Cardiac septum (tissue), 1 donor: ENCODE measurements around the gene NR3C2. TPM values are rescaled to one million over a fixed set of nuclear protein-coding genes. Genes with fewer than 3 reads are reported as not detected.

Experiments
- DNase-seq: peaks from one replicate; pipeline ENCODE4 v3.0.0-alpha.2; 2020; ENCODE audit warnings: low spot score
- intact Hi-C: fragments of 100-400 bp; cut with DNase I; formaldehyde crosslinking; loops from one replicate; pipeline ENCODE4 v1.14.0; 2022
- total RNA-seq: library from RNA; stranded (reverse); fragmentation: NEBNext Ultra II Directional; extraction: Animal tissue kit (Norgen Biotek cat#: 25700); gene quantifications from one replicate; pipeline ENCODE4 v1.2.1, GENCODE V29; 2021
- donor health status: DM: no; HTN: no; CAD: no.

Gene NR3C2
- total RNA-seq, 1 donor from 2014 or later = 17.3 TPM

DNA sequence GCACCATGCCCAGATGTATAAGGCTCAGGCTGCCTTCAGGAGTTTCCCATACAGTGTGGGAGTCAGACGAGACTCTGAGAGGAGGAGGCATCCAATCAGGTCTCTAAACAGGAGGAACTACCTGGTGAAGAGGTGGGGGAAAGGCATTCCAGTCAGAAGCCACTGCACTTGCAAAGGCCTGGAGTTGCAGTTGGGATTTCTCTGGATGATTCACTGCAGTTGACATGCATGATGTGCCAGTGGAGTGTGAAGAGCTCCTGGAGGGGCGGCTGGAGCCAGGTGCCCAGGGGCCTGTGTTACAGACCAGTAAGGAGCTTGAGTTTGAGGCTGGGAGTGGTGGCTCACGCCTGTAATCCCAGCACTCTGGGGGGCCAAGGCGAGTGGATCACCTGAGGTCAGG lies 371.2 kb downstream of the NR3C2 start:
- no peak for DNase-seq
- intact Hi-C loops = no loop called here

DNA sequence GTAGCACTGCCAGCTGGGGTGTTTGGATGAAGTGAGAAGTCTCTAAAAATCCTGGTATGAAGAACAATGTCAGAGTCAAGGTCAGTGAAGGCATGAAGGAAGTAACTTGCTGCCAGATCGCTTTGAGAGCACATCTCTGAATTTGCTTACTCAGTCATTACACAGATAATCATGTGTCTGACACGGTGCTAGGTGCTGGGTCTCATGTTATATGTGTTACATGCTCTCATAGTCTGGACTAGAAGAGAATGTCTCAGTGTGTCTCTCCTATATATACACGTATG lies 372.4 kb downstream of the NR3C2 start:
- intact Hi-C loops = loop anchor here (5.0 kb wide), 1 partner anchor 202 kb away; no protein-coding TSS in a partner anchor
- DNase-seq = no peak

DNA sequence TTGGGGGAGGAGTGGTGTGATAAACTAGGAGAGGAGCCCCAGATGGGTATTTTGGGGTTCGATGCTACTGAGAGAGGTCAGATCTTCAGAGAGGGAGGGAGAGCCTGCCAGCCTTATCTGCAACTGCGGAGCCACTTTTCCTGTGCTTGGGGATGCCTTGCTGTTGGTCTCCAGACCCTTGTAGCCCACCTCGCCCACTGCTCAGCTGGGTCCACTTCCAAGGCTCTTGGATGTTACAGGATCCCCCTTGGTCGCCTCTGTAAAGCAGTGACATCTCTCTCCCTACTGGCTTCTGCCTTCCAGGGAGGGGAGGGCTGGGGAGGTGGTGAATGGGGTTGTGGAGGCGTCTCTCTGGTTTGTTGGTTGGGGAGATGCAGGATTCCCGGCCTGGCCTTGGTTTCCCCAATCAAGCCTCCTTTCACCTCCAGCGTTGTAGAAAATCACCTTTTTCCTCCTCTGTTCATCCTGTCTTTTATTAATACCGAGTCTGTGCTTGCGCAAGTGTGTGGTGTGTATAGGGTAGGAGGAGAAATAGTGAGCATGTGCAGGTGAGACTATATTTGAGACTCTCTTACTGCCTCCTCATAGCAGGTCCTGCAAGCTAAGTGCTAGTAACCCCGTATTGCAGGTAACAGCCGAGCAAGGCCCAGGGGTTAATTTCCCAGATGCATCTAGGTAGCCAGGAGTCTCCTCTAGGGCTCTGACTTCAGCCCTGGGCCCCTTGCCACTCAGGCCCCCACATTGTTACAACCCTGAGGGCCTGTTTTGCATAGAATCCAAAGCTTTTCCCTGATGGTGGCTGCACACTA lies 372.9 kb downstream of the NR3C2 start:
- intact Hi-C loops = loop anchor here (5.0 kb wide), 1 partner anchor 203 kb away; no protein-coding TSS in a partner anchor
- no peak for DNase-seq

DNA sequence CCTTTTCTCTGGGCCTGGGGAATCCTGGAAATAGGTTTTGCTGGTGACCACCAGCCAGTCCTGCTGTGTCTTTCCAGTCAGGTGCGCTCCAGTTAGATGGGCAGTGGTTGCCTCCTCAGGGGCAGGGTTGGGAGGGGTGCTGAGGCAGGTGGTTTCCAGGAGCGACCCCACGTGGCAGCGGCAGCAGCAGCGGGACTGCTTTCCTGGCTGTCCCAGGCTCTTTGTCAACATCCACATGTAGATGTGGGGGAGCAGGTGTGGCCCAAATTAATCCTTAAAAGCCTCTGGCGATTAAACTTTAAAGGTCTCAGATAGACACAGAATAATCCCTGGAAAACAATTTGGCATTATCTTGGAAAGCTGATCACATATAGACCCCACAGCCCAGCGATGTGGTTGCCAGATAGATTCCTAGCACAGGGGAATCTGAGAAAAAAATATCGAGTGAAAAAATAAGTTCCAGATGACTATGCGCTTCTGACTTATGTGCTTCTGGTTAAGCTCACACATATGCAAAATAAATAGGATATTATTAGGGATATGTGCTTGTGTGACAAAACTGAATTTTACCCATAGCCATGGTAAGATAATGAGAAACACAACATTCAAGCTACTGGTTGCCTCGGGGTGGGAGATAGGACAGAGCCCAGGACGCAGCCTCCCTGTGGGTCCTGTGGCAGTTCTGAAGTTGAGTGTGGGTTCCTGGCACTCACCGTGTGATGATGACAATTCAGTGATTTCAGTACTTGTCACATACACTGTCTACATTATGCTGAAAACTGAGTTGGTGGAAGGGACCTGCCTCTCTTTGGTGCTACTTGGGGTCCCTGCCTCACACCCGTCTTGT lies 373.9 kb downstream of the NR3C2 start:
- no peak for DNase-seq
- intact Hi-C loops = loop anchor here (5.0 kb wide), 1 partner anchor 204 kb away; no protein-coding TSS in a partner anchor

DNA sequence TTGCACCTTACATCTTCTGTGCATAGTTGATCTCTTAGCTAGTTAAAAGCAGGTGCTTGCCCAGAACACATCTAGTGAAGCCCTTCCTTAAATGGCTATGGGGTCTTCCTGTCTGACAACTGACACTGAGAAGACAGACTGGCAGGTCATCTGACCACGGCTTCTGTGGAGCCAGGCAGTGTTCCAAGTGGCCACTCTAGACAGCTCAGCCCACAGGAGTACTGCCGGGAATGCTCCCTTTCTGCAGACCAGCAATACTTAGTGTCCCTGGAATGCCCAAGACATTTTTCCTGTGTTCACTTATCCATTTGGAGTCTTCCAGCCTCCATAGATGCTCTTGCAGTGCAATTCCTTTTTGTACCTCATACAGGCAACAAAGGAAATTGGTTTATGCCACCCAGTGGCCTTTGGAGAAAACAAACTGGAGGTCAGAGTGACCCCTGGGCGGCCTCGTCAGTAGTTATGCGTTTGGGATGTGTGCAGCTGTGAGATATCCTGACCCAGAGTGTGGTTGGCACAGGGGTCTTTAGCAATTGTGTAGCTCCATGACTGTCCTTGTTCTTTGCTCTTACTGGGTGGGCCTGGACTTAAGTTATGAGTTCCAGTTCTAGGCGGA lies 374.8 kb downstream of the NR3C2 start:
- intact Hi-C loops = loop anchor here (5.0 kb wide), 1 partner anchor 205 kb away; no protein-coding TSS in a partner anchor
- DNase-seq = no peak

DNA sequence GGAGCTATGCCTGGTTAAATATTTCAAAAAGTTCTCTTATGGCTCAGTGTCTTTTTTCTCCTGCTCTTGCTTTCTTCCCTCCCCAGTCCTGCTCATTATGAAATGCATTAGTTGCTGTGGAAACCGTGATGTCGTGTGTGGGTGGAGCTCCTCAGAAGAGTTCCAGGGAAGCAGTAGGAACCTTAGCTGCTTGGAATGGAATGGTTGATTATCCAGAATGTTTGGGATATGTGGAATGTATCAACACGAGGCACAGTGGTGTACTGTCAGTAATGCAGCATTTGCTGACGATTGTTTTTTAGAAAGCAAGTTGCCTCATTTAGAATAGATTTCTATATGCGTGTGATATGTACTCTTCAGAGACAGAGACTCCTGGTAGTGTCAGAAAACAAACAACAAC lies 377.1 kb downstream of the NR3C2 start:
- DNase-seq = no peak
- intact Hi-C loops = loop anchor here (5.0 kb wide), 1 partner anchor 207 kb away; no protein-coding TSS in a partner anchor

DNA sequence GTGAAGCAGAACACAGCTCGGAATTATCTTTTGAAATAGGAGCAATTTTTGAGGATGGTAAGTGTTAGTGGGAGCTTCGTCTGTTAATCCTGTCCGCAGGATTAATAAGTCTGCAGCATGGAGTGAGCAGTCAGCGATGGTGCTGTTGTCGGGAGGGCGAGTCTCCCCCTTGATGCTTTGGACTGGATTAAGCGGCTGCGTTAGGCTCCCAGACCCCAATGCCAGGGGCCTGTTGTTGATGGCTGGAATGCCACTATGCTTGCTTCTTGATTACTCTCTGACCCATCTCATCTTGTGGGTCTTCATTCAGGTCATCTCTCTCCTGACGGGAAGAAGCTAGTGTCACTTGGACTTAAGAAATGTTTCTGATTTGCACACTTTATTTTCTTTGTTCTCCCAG lies 377.8 kb downstream of the NR3C2 start:
- no peak for DNase-seq
- intact Hi-C loops = loop anchor here (5.0 kb wide), 1 partner anchor 378 kb away; the partner anchor contains the start of gene NR3C2

DNA sequence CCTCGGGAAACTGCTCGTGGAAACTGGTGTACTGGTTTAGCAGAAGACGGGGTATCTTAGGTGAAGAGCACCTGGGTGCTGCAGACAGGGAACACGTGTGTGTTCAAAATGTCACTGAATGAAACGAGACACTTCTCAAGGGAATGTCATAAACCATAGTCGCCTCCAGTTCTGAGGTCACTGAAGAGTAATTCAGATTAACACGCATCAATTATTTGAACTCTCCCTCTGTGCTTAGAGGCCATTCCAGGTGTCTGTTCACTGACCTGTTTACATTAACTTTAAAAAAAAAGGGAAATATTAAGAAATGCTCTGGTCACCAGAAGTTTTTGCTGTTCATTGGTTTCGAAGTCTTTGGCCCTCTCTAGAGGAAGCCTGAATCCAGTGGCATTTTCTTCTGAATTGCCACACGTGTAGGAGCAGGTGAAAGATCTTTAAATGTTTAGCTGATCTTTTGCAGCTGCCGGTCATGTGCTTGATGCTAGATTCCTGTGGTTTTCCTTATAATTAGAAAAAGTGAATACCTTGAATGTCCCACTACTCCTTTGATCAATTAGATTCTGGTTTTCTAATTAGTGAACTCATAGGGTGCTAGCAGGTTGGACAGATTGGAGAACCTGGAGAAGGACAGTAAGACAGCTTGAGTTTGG lies 379.8 kb downstream of the NR3C2 start:
- DNase-seq = no peak
- intact Hi-C loops = loop anchor here (5.0 kb wide), 1 partner anchor 380 kb away; the partner anchor contains the start of gene NR3C2

DNA sequence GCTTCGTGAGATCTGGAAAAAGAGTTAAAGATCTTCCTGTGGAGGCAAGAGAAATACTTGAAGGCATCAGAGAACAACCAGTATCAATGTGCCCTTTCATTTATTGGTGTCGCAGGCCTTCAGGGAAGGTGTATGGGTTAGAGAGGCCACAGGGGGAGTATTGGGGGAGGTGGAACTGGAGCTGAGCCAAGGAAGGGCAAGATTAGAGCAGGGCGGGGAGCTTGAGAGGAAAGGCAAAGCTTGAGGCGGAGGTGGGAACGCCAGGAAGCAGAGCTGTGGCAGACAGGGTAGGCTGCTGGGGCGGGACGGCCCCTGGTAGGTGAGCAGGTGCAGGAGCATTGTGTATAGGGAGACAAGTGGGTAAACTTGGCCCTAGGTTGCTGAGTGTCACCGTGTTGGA lies 380.4 kb downstream of the NR3C2 start:
- intact Hi-C loops = loop anchor here (5.0 kb wide), 1 partner anchor 381 kb away; the partner anchor contains the start of gene NR3C2
- no peak for DNase-seq

DNA sequence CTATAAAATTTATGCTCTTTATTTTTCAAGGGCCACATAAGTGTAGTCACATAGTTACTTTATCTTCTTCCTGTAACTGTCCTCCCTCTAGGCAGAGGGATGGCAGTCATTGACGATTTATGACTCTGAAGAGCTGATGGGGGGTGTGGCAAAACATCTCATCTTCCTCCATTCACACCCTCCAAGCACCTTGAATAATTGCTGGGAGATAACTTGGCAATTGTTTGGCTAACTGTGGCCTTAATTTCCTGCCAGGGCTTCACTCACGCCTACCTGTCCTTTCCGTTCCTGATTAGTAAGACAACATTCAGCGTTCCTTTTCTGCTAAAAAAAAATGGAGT lies 381.1 kb downstream of the NR3C2 start:
- DNase-seq = no peak
- intact Hi-C loops = loop anchor here (5.0 kb wide), 1 partner anchor 381 kb away; the partner anchor contains the start of gene NR3C2

DNA sequence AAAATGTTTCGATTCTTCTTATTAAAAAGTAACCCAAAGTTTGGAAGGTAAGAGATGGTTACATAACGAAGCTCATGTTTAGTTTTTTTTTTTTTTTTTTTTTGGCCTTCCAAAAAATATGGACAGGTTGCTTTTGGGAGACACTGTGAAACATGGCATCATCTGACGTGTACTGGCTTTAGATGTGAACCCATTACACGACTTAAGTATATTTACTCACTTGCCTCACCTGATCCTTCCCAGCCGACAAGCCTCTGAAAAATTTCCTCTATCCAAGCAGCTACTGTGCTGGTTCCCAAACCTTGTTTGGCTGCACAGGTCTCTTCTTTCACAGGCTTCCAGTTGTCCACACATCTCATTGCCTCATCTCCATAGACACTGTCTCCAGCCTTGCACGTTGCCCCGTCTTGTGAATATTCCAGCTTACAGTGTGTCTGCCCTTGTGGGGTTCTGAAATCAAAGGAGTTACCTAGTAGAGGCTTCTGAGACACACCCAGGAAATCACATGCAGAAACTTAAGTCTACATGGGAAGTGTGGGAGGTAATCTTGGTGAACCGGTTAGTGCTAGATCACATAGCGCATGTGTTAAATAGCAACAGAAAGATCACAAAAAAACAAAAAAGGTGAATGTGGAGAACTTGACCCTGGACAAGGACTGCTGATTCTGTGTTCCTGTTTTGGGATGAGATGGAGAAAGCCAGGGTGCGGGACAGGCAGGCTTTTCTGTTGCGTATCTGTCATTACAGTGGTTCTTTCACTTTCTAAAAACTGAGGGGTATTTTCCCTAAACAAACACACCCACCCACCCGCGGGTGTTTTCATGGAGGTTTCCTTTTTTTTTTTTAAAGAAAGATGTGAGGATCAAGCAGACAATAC lies 381.7 kb downstream of the NR3C2 start:
- intact Hi-C loops = loop anchor here (5.0 kb wide), 1 partner anchor 382 kb away; the partner anchor contains the start of gene NR3C2
- DNase-seq = no peak

DNA sequence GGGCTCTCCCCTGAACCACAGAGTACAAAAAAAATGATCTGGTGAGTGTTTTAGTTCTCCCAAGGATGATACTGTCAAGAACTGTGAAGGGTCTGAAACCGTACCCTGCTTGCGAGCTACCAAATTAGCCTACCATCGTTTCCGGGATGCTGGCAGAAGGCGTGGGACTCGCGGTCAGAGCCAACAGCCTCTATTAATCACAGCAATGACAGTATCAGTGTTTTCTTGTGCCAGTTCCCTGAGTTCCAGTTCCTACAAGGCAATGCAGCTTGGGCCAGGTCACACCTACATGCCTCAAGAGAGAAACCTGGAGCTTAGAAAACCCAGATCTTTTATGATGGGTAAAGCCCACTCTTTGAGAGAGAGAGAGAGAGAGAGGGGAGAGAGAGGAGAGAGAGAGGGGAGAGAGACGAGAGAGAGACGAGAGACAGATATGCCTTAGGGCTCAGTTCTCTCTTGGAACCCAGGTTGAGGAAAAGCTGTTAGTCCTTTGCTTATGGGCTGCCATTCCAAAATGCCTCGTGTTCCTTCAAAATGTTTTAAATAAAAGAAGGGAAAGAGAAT lies 382.5 kb downstream of the NR3C2 start:
- intact Hi-C loops = loop anchor here (5.0 to 10.0 kb wide), 2 partner anchors 155 to 383 kb away; partner anchors contain the start of gene NR3C2
- DNase-seq = no peak

DNA sequence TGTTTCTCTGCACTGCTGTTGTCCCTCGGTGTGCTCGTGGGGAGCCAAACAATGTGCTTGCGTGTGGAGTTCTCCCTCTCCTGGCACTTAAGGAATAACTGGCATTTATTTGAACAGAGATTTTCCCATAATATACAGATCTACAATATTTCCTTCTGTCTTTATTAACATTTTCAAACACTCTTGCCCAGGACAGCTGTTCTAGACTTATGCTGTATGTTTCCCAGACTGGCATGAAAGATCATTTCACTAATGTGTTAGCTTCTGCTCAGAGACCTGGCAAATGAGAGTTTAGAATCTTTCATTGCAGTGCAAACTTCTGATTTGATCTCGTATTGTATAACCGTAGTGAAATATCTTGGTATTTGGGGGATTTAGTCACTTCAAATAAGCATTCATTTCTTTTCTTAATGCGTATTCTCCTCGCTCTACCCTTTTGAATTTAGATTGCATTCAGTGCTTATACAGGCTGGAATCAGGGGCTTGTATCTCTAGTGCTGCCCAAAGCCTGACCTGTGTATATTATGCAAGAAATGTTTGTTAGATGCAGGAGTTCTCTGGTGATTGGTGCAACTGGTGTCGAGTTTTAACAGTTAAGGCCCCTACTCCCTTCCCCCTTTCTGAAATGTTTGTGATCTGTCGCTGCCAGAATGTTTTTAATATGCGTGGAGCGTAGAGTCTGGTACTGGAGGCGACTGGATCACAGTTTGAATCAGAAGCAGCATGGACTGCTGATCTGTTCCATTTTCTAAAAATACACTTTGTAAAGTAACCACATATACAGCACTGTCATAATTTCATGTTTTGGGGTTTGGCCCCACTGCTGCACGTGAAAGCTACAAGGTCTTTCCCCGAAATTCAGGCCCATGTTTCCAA lies 384.0 kb downstream of the NR3C2 start:
- intact Hi-C loops = loop anchor here (10.0 kb wide), 1 partner anchor 157 kb away; no protein-coding TSS in a partner anchor
- no peak for DNase-seq

DNA sequence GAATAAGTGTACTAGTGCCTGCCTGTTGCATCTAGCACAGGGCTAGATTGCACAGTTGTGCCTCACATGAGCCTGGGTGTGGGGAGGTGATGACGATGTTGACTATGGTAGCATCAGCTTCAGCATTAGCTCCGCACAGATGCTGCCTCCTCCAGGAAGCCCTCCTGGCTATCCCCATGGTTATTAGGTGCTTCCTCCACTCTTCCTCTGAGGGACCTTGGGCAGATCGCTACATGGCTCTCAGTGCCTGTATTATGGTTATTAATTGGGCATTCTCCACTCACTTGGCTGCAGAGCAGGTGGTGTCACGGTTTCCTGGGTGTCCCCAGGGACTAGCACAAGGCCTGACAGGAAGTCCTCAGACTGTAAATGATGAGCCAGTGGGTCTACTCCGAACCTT lies 384.7 kb downstream of the NR3C2 start:
- intact Hi-C loops = loop anchor here (10.0 kb wide), 1 partner anchor 157 kb away; no protein-coding TSS in a partner anchor
- no peak for DNase-seq

DNA sequence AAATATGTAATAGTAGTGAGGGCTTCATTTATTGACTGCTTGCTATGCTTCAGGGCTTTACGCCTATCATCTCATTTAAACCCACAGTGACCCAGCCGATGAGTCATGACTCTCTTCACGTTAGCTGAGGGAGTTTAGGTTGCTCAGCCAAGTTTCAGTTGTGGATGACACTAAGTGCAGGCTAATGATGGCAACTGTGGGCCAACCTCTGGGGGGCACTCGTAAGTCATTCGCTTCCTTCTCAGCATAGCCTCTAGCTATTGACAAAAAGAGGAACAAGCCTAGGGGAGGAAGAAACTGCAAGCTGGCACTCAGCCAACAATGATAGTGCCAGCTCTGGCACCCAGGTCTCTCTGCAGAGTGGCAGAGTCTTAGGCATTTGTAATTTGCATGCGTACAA lies 385.3 kb downstream of the NR3C2 start:
- intact Hi-C loops = loop anchor here (10.0 kb wide), 1 partner anchor 158 kb away; no protein-coding TSS in a partner anchor
- DNase-seq = no peak

DNA sequence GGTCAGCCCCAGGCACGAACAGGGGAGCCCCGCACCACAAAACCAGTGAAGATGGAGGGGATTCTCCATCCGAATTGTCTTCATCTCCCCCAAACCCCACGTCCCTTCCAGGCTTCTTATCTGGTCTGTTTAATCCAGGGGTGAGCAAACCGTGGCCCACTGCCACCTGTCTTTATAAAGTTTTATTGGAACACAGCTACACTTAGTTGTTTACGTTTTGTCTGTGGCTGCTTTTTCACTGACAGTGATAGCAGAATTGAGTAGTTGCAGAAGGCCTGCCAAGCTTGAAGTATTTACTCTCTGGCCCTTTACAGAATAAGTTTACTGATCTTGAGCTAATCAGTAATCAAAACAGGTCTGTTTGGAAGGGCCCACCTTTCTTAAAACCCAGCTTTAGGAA lies 386.4 kb downstream of the NR3C2 start:
- DNase-seq = no peak
- intact Hi-C loops = loop anchor here (10.0 kb wide), 1 partner anchor 159 kb away; no protein-coding TSS in a partner anchor

DNA sequence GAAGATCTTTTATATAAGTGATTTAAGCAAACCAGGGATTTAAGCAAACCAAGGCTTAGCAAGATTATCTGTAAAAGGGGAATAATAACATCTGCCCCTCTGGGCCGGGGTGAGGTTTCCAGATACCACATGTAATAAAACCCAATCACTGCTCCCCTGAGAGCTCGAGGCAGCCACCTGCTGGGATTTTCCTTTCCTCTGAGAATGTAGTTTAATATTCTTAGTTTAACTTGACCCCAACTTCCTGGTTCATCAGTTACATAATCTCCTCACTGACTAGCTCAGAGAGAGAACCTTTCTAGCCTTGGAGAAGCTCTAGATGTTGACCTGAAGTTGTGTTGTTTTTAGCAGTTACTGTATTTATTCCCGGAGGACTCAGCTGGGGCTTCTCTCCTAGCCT lies 387.9 kb downstream of the NR3C2 start:
- intact Hi-C loops = loop anchor here (5.0 to 10.0 kb wide), 2 partner anchors 62 to 161 kb away; no protein-coding TSS in a partner anchor
- no peak for DNase-seq
